ENCODE data around the gene ADAMTS2.

ADAMTS2 gene

DNA sequence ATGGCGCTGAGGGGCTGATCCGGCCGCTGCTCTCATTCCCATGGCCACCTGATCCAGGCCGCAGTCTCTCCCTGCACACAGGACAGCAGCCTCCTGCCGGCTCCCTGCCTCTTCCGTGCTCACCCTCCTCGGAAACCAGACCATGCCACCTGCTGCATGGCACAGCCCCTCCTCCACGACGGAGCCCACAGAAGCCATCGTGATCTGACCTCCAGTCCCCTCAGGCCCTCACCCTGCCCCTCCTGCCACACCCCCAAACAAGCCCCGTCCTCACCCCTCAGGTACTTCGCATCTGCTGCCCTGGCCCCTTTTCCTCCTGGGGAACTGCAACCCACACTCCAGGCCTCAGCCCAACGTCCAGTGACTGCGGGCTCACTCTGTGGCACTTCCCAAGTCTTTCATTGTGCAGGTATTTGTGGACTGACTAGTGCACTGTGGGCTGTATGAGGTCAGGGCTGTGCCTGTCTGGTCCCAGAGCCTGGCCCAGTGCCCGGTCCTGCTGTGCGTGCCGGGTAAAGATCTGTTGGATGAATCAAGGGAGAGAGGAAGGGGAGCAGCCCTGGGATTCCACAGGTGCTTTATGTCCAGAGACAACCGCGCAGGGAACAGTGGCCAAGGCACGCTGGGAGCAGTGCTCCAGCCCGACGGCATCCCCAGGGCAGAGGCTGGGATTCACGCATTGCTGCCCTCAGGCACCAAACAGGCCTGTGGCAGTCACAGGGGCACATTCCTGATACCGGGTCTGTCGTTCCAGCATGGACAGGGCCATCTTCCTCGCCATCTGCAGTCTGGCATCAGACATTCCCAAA is 86.1 kb downstream of the ADAMTS2 start:
- TF ChIP-seq, protein P1, sequence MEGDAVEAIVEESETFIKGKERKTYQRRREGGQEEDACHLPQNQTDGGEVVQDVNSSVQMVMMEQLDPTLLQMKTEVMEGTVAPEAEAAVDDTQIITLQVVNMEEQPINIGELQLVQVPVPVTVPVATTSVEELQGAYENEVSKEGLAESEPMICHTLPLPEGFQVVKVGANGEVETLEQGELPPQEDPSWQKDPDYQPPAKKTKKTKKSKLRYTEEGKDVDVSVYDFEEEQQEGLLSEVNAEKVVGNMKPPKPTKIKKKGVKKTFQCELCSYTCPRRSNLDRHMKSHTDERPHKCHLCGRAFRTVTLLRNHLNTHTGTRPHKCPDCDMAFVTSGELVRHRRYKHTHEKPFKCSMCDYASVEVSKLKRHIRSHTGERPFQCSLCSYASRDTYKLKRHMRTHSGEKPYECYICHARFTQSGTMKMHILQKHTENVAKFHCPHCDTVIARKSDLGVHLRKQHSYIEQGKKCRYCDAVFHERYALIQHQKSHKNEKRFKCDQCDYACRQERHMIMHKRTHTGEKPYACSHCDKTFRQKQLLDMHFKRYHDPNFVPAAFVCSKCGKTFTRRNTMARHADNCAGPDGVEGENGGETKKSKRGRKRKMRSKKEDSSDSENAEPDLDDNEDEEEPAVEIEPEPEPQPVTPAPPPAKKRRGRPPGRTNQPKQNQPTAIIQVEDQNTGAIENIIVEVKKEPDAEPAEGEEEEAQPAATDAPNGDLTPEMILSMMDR (IDR thresholded peaks at IDR 0.05; ENCODE audit: insufficient read depth, missing control alignments) = no peak
- no peak for DNase-seq (ENCODE audit: insufficient read length, low spot score)
- no peak for FAIRE-seq

DNA sequence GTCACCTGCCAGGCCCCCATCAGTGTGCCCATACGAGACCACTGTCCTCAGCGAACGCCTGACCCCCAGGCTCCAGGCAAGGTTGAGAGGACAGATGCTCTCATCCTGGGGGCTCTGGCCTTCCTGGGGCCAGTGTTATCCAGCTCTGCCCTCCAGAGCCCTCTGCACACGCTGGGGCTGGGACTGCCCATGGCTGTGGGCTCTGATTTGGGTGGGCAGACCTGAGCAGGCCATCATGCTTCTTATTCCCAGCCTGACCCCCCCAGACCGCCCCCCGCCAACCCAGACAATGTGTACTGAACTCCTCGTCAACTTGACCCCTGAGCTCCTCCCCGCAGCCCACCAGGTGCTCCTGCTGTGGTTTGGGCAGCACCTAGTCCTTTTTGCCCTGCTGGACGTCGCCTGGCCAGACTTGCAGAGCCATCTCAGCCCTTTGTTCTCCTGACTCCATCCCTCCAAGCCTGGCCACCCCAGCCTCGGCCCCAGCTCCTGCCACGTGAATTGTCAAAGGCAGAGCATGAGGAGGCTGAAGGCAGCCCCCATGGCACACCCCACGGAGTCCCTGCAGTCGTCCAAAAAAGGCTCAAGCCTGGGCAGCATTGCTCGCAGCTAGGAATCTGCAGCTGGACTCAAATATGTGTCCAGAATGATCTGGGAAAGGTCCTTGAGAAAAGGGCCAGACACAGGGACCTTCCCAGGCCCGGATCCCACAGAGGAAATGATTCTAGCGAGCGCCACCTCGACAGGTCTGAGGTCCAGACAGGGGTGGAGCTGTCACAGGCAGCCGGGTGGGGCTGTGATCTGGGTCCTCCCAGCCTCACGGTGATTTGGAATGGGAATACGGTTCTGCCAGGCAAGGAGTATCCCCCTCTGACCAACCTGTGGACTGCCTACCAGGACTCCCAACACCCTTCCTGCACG is 87.0 kb downstream of the ADAMTS2 start:
- TF ChIP-seq, protein P1 (IDR thresholded peaks at IDR 0.05; ENCODE audit: insufficient read depth, missing control alignments) = no peak
- FAIRE-seq (no peak), DNase-seq (ENCODE audit: insufficient read length, low spot score) (no peak)

DNA sequence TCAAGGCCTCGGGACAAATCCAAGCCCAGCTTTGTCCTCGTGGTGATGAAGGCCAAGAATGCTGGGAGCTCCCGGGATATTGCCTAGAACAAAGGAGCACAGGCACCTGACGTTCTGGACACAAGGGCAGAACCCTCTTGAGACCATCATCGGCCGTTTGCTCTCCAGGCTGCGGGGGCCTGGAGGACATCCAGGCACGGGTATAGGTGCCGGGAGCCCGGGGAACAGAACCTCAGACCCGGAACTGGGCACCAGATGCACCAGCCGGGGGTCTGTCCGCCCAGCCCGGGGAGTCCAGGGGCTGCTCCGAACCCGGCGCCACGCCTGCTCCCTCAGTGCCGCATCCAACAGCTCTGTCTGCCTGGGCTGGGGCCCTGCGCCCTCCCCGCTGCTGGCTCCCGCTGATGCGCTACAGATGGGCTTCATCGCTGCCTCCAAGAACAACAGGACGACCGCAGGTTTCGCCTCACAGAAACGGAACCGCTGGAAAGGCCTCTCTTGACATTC is 88.0 kb downstream of the ADAMTS2 start:
- FAIRE-seq (no peak), DNase-seq (ENCODE audit: insufficient read length, low spot score) (no peak)
- TF ChIP-seq, protein P1 (IDR thresholded peaks at IDR 0.05; ENCODE audit: insufficient read depth, missing control alignments) = no peak

DNA sequence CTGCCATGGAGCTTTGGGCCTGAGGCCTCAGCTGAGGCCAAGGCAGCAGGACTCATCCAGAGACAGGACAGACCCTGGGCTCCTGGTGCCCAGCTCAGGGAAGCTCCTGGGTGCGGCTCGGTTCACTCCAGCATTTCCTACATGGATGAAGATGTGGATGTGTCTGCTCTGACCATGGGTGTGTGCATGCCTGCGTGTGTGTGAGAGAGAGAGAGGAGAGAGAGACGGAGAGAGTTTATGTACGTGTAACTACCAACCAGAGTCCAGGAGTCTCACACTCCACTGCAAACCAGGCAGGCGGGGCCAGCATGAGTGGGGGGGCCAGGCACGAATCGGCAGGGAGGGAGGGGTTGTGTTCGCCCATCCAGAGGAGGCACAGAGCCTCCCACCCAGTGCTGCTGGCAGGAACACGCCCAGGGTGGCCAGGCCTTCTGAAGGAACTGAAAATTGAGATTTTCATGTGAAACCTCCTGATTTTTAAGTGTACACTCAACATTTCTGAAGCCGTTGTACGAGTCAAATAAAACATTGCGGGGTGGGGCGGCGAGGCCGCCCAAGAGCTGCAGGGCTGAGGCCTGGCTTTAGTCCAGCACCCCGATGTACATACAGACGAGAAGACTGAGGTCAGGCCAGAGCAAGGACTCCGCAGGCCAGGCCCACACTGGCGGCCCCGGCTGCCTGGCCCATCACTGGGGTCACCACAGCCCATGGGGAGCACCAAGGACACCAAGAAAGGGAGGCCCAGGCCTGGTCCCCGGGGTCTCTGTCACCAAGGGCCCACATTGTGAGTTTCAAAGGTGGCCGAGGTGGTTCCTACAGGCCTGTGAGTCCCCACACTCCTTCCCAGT is 88.7 kb downstream of the ADAMTS2 start:
- FAIRE-seq = no peak
- TF ChIP-seq, protein P1 (IDR thresholded peaks at IDR 0.05; ENCODE audit: insufficient read depth, missing control alignments) = no peak
- no peak for DNase-seq (ENCODE audit: insufficient read length, low spot score)

DNA sequence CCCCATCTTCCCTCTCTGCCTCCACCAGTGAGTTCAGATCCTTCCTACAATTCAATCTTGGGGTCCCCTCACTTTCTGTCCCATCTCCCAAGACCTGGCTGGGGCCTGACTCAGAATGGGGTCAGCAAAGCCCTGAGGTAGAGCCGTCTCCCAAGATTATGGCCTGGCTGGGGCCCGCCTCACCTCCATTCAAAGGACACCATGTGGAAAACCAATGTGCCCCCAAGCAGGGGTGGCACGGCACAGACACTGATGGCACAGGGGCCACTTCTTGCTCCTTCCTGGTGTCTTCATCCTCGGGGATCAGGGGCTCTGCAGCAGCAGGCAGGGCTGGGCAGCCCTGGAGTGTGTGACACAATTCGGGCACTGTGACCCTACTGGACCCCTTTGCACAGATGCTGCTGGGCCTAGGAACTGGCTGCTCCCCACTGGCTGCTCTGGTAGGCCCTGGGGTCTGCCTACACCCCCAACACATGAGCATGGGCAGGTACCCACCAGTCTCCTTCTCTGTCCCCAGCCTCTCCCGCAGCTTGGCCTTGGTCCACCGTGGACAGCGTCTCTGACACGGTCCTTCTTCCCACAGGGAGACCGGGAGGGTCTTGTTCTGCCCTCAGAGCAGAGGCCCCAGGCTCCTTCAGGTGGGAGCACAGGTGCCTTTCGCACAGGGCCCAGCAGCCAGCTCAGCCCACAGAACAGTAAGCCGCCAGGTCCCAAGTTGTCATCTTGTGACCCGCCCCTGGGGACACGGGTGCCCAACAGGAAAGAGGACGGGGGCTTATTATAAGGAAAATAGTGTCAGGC is 89.5 kb downstream of the ADAMTS2 start:
- FAIRE-seq (no peak), DNase-seq (ENCODE audit: insufficient read length, low spot score) (no peak)
- TF ChIP-seq, protein P1 (IDR thresholded peaks at IDR 0.05; ENCODE audit: insufficient read depth, missing control alignments) = no peak
